MG63 (cell line): Measurements from ENCODE around the gene PXDN. TPM values are rescaled to one million over a fixed set of nuclear protein-coding genes. Genes with fewer than 3 reads are reported as not detected.

Experiments used
- DNase-seq: peaks from one replicate; pipeline ENCODE4 v3.0.0-alpha.2; 2020
- H3K27me3 ChIP-seq: fragments of 250-450 bp; sonication (Bioruptor Pico); 2 replicates; pipeline ENCODE4 v1.5.1; 2020; ENCODE audit warnings: mild to moderate bottlenecking, moderate library complexity
- H3K36me3 ChIP-seq: fragments of 250-450 bp; sonication (Bioruptor Pico); 2 replicates; pipeline ENCODE4 v1.5.1; 2020; ENCODE audit warnings: mild to moderate bottlenecking, moderate library complexity
- H3K4me3 ChIP-seq: fragments of 250-450 bp; sonication (Bioruptor Pico); 2 replicates; pipeline ENCODE4 v1.5.1; 2020; ENCODE audit warnings: mild to moderate bottlenecking, moderate library complexity
- H3K9me3 ChIP-seq: fragments of 250-450 bp; sonication (Bioruptor Pico); 2 replicates; pipeline ENCODE4 v1.5.1; 2020; ENCODE audit warnings: mild to moderate bottlenecking, moderate library complexity
- total RNA-seq: library from RNA; depleted of rRNA; stranded (reverse); fragments of >200 nt; shearing (Covaris generic); gene quantifications from 2 replicates; pipeline ENCODE4 v1.2.3, GENCODE V29; 2014; ENCODE audit warnings: low replicate concordance

PXDN gene
- total RNA-seq, 1 experiment from 2014 or later: 204 TPM

DNA sequence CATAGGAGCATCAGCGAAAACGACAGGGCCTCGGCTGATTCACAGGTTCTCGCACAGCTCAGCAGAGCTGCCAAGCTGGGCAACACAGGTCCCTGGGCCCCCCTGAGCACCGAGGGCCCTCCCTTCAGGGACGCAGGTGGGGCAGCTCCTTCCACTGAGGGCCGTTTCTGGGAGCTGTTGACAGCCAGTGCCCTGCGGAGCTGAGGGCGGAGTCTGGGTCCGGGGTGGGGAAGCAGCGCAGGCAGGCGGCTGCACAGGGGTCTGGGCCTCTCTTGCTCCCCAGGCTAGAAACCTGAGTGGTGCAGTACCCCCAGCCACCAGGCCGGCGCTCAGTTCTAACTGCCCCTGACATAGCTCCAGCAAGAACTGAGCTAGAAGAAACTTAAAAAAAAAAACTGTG, 65.7 kb downstream of the PXDN start:
- no peak for DNase-seq
- peaks cover 85% of the 10 kb centered on the region for H3K36me3 ChIP-seq
- no peak overlapping the region for H3K4me3 ChIP-seq
- no peaks in the 10 kb centered on the region for H3K9me3 ChIP-seq
- H3K27me3 ChIP-seq: no peaks in the 10 kb centered on the region

GRCh38 chr2:1677821-1678165, 66.5 kb downstream of the PXDN start:
- no peak for DNase-seq
- H3K9me3 ChIP-seq: no peaks in the 10 kb centered on the region
- peaks cover 86% of the 10 kb centered on the region for H3K36me3 ChIP-seq

DNA sequence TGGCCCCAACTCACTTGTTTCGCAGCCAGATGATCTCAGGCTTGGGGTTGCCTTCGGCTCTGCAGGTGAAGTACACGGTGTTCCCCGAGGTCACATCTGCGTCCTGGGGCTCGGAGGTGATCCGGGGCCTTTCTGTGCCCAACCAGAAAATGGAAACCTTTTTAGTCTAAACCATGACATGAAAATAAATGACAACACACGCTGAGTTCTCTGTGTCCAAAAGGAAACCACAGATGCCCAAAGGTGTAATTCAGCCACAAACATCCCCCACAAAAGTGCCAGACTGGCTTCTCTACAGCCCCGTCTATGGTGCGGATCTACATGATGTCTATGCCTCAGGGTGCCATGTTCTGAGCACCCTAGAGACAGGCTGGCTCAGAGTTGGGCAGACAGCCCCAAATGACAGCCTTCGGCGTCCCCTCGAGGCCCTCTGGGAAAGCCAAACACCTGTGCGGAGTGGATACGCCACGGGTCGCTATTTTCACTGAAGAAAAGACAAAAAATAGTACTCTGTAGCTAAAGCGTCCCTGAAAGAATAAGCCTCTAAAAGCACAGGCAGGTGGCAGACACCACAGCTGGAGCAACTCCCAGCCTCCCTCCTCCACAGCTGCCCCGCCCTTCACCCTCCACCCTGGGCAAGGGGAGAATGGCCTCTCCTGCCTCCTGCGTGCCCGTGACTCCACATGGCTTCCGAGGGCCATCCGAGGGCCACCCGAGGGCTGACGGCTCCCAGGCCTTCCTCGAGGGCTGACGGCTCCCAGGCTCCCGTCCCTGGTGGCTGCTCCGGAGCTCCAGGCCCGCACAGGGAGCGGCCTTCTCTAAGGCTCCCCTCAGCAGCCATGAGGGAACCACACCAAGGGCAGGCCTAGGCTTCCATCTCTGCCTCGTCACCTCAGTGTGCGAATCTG, 67.1 kb downstream of the PXDN start:
- H3K4me3 ChIP-seq: no peak overlapping the region
- peaks cover 86% of the 10 kb centered on the region for H3K36me3 ChIP-seq
- H3K9me3 ChIP-seq: no peaks in the 10 kb centered on the region
- no peak for DNase-seq
- H3K27me3 ChIP-seq: no peaks in the 10 kb centered on the region

More at GRCh38 chr2:1677821-1678165, 66.5 kb downstream of the PXDN start:
- H3K4me3 ChIP-seq: no peak overlapping the region
- H3K27me3 ChIP-seq: no peaks in the 10 kb centered on the region

- H3K36me3 ChIP-seq: peaks cover 86% of the 10 kb centered on the region
- no peaks in the 10 kb centered on the region for H3K27me3 ChIP-seq
- H3K4me3 ChIP-seq: no peak overlapping the region
- H3K9me3 ChIP-seq: no peaks in the 10 kb centered on the region
- no peak for DNase-seq
These were observed 68.0 kb downstream of the PXDN start for GRCh38 chr2:1676091-1676912.

DNA sequence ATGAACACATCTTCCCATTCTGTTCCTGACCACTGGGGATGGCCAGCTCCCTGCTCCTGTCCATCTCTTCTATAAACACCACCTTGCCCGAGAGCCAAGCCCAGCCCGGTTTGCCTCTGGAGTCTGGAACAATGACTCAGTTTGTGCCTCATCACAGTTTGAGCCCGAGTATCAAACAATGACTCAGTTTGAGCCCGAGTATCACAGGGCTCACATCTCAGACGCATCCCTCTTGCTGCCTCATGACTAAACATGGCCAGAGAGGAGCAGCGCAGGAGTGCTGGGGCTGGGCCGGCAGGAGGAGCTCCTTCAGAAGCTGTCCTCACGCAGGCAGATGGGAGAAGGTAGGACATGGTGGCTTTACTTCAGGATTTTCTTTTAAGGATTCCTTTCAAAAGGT, 68.7 kb downstream of the PXDN start:
- Histone ChIP-seq H3K4me3 (no peak overlapping the region), H3K9me3 (no peaks in the 10 kb centered on the region), H3K36me3 (peaks cover 89% of the 10 kb centered on the region), H3K27me3 (no peaks in the 10 kb centered on the region)
- peak; percentile 95 for DNase-seq

- no peak for DNase-seq
These were observed 69.4 kb downstream of the PXDN start for GRCh38 chr2:1674766-1675397.

GRCh38 chr2:1674276-1674675, 70.0 kb downstream of the PXDN start:
- no peak for DNase-seq
- Histone ChIP-seq H3K36me3 (peaks cover 94% of the 10 kb centered on the region), H3K27me3 (no peaks in the 10 kb centered on the region)

More at GRCh38 chr2:1674766-1675397, 69.4 kb downstream of the PXDN start:
- no peak overlapping the region for H3K4me3 ChIP-seq
- no peaks in the 10 kb centered on the region for H3K27me3 ChIP-seq
- H3K9me3 ChIP-seq: no peaks in the 10 kb centered on the region
- peaks cover 89% of the 10 kb centered on the region for H3K36me3 ChIP-seq

GRCh38 chr2:1673160-1673944, 71.0 kb downstream of the PXDN start:
- DNase-seq: no peak
- Histone ChIP-seq H3K4me3 (no peak overlapping the region), H3K9me3 (no peaks in the 10 kb centered on the region), H3K36me3 (peaks cover 93% of the 10 kb centered on the region), H3K27me3 (no peaks in the 10 kb centered on the region)

More at GRCh38 chr2:1674276-1674675, 70.0 kb downstream of the PXDN start:
- Histone ChIP-seq H3K9me3 (no peaks in the 10 kb centered on the region), H3K4me3 (no peak overlapping the region)

DNA sequence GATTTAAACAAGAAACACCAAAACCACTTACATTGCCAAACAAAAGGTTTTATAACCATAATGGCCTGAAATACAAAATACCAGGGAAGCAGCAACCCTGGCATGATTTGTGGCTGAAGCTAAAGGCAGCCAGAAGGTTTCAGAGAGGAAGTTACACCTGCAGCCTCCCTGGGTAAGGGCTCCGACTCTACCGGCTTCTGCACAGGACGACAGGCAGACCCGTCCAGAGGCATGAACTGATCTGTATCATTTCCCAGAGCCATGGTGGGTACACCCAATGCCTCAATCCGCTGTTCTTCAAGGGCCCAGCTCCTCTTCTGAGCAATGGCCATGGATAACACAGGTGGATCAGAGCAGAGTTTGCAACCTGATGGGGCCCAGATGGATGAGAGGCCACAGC, 71.6 kb downstream of the PXDN start:
- H3K27me3 ChIP-seq: no peaks in the 10 kb centered on the region
- no peak for DNase-seq
- no peak overlapping the region for H3K4me3 ChIP-seq
- H3K36me3 ChIP-seq: peaks cover 92% of the 10 kb centered on the region
- H3K9me3 ChIP-seq: no peaks in the 10 kb centered on the region

DNA sequence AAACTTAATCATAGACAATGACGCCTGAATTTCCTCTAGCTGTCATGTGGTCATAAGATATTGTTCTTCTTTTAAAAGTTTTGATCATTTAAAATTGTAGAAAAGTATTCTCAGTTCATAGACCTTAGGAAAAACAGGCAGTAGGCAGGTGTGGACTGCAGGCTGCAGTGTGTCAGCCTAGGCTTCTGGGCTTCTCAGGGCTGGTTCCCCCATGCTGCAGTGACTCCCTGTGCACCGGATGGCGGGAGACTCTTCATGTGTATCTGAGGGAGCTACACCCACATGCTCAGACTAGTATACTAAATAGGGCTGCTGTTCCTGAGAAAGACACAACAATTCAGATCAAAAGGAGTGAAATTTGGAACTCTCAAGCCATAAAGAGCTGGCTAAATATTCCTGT, 72.4 kb downstream of the PXDN start:
- peaks cover 92% of the 10 kb centered on the region for H3K36me3 ChIP-seq
- no peak overlapping the region for H3K4me3 ChIP-seq
- no peak for DNase-seq
- H3K27me3 ChIP-seq: no peaks in the 10 kb centered on the region
- no peaks in the 10 kb centered on the region for H3K9me3 ChIP-seq

DNA sequence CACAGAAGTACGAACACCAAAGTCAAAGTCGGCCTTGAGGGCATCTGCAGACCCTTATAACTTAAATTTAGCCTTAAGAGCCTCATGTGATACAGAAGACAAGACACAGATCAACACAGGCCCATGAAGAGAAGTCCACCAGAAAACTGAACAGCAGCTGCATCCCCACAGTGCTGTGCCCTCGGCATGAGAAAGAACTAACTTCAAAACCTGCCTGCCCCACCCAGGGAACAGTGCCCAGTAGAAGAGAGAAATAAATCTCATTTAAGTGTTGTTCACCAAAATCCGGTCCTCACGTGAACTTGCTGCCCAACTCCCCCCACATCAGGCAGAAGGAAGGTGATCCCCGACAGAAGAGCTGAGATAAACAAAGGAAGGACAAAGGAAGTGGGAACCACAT, 73.7 kb downstream of the PXDN start:
- peaks cover 96% of the 10 kb centered on the region for H3K36me3 ChIP-seq

GRCh38 chr2:1665761-1666505, 78.4 kb downstream of the PXDN start:
- no peak overlapping the region for H3K4me3 ChIP-seq
- no peak for DNase-seq
- H3K9me3 ChIP-seq: no peaks in the 10 kb centered on the region
- H3K36me3 ChIP-seq: peaks cover 98% of the 10 kb centered on the region
- H3K27me3 ChIP-seq: no peaks in the 10 kb centered on the region

More for the DNA sequence above, 73.7 kb downstream of the PXDN start:
- Histone ChIP-seq H3K27me3 (no peaks in the 10 kb centered on the region), H3K9me3 (no peaks in the 10 kb centered on the region), H3K4me3 (no peak overlapping the region)
- DNase-seq: no peak

GRCh38 chr2:1664698-1665097, 79.6 kb downstream of the PXDN start:
- Histone ChIP-seq H3K4me3 (no peak overlapping the region), H3K27me3 (no peaks in the 10 kb centered on the region), H3K36me3 (peaks cover 98% of the 10 kb centered on the region), H3K9me3 (no peaks in the 10 kb centered on the region)
- DNase-seq: no peak

- no peak for DNase-seq
- no peaks in the 10 kb centered on the region for H3K27me3 ChIP-seq
- H3K36me3 ChIP-seq: peaks cover 98% of the 10 kb centered on the region
- no peak overlapping the region for H3K4me3 ChIP-seq
- H3K9me3 ChIP-seq: no peaks in the 10 kb centered on the region
These were observed 80.2 kb downstream of the PXDN start for GRCh38 chr2:1664076-1664605.

DNA sequence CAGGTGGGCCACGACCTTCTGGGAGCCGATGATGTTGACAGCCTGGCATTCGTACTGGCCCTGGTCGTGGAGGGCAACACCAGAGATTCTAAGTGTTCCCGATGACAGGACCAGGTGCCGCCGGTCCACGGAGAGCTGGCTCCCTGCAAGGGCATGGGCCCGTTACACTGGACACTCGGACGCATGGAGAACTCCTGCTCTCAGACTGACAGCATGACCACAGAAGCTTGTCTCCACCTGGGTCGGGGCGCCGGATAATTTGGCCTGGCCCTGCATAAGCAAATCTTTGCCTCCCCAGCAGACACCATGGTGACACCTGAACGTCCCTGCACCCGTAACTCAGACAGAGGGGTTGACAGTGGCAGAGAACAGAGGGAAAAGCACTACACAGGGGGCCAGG, 80.7 kb downstream of the PXDN start:
- Histone ChIP-seq H3K9me3 (no peaks in the 10 kb centered on the region), H3K36me3 (peaks cover 97% of the 10 kb centered on the region), H3K4me3 (no peak overlapping the region), H3K27me3 (no peaks in the 10 kb centered on the region)
- no peak for DNase-seq
